ENCODE results near the gene NEDD4. TPM values are rescaled to one million over a fixed set of nuclear protein-coding genes. Genes with fewer than 3 reads are reported as not detected.

Gene NEDD4
- total and polyA plus RNA-seq, 2 of the 4 experiments (the other 2 are of a cell fraction), result 27.4 to 80.7 TPM

- H3K9me1 ChIP-seq (ENCODE audit: insufficient read depth, low read length), result peaks cover 5% of the 10 kb centered on the region; the same call in 1 of the 2 replicates
- CTCF ChIA-PET, result no interaction called here
- no peak overlapping the region for H4K5ac ChIP-seq (ENCODE audit: low read depth, low read length)
- H2AK9ac ChIP-seq (replicated peaks; ENCODE audit: low read depth, low read length, poor library complexity), result no peak overlapping the region
- peaks cover 8% of the 10 kb centered on the region; the same call in 1 of the 2 replicates for H4K20me1 ChIP-seq (ENCODE audit: insufficient read depth, low read length)
- H3K23ac ChIP-seq (ENCODE audit: low read depth, low read length), result no peak overlapping the region
- peaks cover 7 to 54% of the 10 kb centered on the region in 2 experiments; a peak in 3 of 4 replicates for H3K79me1 ChIP-seq (ENCODE audit: low read depth in 1 of 2, low read length in 2 of 2)
- H3K9ac ChIP-seq (ENCODE audit: low read depth, low read length), result no peak overlapping the region
- H2BK15ac ChIP-seq (ENCODE audit: low read depth, low read length), result no peak overlapping the region
- no peak overlapping the region for H2AK5ac ChIP-seq (ENCODE audit: low read depth, low read length)
- no peak overlapping the region for H3K4me2 ChIP-seq (ENCODE audit: low read depth, low read length)
- no peak overlapping the region for H2AFZ ChIP-seq (replicated peaks; ENCODE audit: low read length, poor library complexity)
- no peak overlapping the region for H2BK20ac ChIP-seq (ENCODE audit: low read depth, low read length)
- dilution Hi-C loops (cut with HindIII; ENCODE audit: low sequenced_read_pairs, unreplicated experiment) (no loop called here), in situ Hi-C loops (cut with MboI; ENCODE audit: low sequenced_read_pairs) (no loop called here), intact Hi-C loops (cut with micrococcal nuclease) (no loop called here)
- TF ChIP-seq ELK1 (IDR thresholded peaks at IDR 0.05; ENCODE audit: borderline replicate concordance, low read depth, low read length), result no peak
- TF ChIP-seq MXI1 (IDR thresholded peaks at IDR 0.05; ENCODE audit: borderline replicate concordance, low read depth, low read length), result no peak
- TF ChIP-seq NFE2L2 (IDR thresholded peaks at IDR 0.05; ENCODE audit: low read depth, low read length), result no peak
- no peak for TF ChIP-seq RCOR1 (IDR thresholded peaks at IDR 0.05; ENCODE audit: insufficient replicate concordance, low read length)
- TF ChIP-seq CTCF (conservative IDR thresholded peaks at IDR 0.05; ENCODE audit: low read depth, low read length), result no peak
- no peak for TF ChIP-seq MAFK (IDR thresholded peaks at IDR 0.05; ENCODE audit: low read depth, low read length)
- no peak for TF ChIP-seq CEBPB (IDR thresholded peaks at IDR 0.05; ENCODE audit: low read depth, low read length)
- no TSS peak for BruUV-seq (replicated peaks)
- H2BK5ac ChIP-seq (ENCODE audit: low read depth, low read length, poor library complexity, severe bottlenecking), result no peak overlapping the region
- H3K4me1 ChIP-seq (ENCODE audit: control insufficient read depth, insufficient read depth, low read length), result peaks cover 2% of the 10 kb centered on the region; the same call in 1 of the 2 replicates
- no peak overlapping the region for H2BK120ac ChIP-seq (ENCODE audit: low read depth, low read length)
- H4K91ac ChIP-seq (ENCODE audit: insufficient read depth, low read depth, low read length), result no peak overlapping the region
- POLR2A ChIA-PET (ENCODE audit: unreplicated experiment), result no interaction called here
- no peak overlapping the region for H4K8ac ChIP-seq (ENCODE audit: low read depth in 2 of 2, low read length in 2 of 2)
- no peak overlapping the region for H3K18ac ChIP-seq (ENCODE audit: low read depth, low read length)
- WGBS, 2 experiments (ENCODE audit: extremely low coverage in 2 of 2, insufficient read length in 1 of 2), result no CpG with 5 or more reads among the region's 3 CpGs
- H3K14ac ChIP-seq (replicated peaks; ENCODE audit: low read depth, low read length), result no peak overlapping the region
- no peaks in the 10 kb centered on the region for H3K27me3 ChIP-seq (ENCODE audit: control insufficient read depth, insufficient read depth, low read length)
- H3K9me3 ChIP-seq (ENCODE audit: control insufficient read depth, insufficient read depth, low read length), result no peaks in the 10 kb centered on the region
- DNase-seq, result no peak
- no peak overlapping the region for H3K27ac ChIP-seq (ENCODE audit: insufficient read depth, low read length)
- no peak overlapping the region for H3K56ac ChIP-seq (ENCODE audit: extremely low read depth, insufficient read depth, low read length)
- H3K4ac ChIP-seq (ENCODE audit: low read depth, low read length), result no peak overlapping the region
- peaks cover 3% of the 10 kb centered on the region; the same call in 1 of the 2 replicates for H3K36me3 ChIP-seq (ENCODE audit: control insufficient read depth, insufficient read depth, low read length)
- H3K4me3 ChIP-seq (ENCODE audit: insufficient read depth, low read depth, low read length), result no peak overlapping the region
- no peak for ATAC-seq (ENCODE audit: low read depth)
These were observed 23.8 kb downstream of the NEDD4 start for GRCh38 chr15:55969582-55969981.

Data from IMR-90 (cell line).